UCSD-AML1 (cell line): ENCODE results near the gene DYRK1A.

Source experiments
- DNase-seq: peaks from one replicate; lab custom pipeline; 2025; ENCODE audit not compliant: unreplicated experiment; lab: John Stamatoyannopoulos, UW

The DYRK1A gene

DNA sequence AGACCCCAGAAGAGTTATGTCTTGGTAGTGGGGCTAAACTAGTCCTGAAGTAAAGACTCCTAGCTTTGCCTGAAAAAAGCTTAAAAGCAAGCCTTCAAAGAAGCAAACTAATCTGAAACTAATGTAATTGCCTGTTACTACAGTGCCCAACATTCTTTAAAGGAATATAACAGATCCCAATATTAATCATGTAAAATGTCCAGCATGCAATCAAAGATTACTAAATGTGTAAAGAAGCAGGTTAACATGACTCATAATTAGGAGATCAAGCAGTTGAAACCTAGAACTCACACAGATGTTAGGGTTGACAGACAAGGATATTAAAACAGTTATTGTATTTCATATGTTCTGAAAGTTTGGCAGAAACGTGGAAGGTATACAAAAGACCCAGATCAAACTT, 17.8 kb downstream of the DYRK1A start:
- DNase-seq, result no peak

DNA sequence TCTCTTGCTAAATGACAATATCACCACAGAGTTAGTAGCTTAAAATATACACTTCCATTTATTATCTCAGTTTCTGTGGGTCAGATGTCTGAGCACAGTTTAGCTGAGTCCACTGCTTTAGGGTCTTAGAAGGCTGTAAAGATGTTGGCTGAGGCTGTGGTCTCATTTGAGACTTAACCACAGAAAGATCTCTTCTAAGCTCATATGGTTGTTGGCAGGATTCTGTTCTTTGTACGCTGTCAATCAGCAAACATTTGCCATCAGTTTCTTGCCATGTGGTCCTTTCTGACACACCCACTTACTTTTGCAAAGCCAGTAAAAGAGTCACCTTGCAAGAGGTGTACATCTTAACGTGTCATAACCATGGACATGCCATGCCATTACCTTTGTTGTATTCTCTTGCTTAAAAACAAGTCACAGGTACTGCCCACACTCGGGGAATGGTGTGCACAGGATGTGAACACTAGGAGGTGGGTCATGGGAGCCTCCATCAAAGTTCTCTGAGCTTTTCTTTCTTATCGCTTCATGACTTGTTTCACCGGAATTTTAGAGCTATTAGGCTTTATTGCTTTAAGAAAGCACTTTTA, 18.7 kb downstream of the DYRK1A start:
- DNase-seq, result no peak

DNA sequence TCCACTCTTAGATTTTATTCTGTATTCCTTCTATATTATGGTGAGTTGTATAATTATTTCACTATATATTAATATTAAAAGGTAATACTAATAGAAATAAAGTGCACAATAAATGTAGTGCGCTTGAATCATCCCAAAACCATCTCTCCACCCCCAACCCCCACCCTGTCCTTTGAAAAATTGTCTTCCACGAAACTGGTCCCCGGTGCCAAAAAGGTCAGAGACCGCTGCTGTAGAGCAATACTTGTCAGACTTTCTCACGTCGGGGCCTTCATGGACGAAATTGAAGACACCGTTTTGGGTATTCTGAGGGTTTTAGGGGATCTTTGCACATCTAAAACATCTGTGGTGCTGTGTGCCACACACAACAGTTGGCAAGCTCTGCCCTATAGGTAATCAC, 19.6 kb downstream of the DYRK1A start:
- no peak for DNase-seq

DNA sequence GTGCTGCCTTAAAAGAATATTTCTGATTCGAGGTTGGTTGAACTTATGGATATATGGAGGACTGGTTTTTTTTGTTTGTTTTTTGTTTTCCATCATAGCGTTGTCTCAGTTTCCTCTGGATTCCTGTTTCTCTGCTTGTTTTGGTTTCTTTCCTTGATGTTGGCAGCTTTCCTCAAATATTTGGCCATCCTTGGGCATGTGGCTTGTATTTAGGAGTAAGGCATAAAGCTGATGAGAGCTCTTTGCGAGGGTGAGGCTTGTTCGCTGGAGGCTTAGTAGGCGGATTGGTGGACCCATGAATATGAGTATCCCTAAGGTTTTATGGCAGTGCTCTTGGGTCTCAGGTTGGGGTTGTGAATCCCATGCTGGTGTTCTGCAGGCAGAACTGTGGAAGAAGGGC, 22.9 kb downstream of the DYRK1A start:
- DNase-seq, result no peak

DNA sequence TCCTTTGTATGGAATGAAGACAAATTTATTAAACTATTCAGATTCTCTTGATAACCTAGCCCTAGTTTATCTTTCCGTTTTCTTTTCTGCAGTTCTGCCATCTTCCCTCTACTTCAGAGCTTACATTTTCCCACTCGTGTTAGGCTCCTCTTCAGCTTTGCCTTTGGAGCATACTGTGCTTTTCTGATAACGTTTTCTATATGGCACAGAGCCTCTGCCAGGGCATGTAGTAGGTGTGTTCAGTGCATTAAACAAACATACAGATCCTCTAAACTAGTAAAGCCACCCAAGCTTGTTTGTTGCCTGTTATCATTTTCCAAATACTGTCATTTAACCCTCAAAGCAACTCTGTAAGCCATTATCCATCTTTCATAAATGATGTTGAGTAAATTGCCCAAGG, 25.1 kb downstream of the DYRK1A start:
- DNase-seq, result no peak

DNA sequence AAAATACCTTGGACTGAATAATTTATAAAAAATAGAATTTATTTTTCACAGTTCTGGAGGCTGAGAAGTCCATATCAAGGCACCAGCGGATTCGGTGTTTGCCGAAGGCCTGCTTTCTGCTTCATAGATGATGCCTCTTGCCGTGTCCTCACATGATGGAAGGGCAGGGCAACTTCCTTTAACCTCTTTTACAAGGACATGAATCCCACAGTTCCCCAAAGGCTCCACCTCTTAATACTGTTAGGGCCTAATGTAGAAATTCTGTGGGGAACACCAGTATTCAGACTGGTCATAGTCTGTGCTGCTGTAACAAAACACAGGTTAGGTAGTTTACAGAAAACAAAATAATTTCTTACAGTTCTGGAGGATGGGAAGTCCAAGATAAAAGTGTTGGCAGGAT, 25.9 kb downstream of the DYRK1A start:
- no peak for DNase-seq

DNA sequence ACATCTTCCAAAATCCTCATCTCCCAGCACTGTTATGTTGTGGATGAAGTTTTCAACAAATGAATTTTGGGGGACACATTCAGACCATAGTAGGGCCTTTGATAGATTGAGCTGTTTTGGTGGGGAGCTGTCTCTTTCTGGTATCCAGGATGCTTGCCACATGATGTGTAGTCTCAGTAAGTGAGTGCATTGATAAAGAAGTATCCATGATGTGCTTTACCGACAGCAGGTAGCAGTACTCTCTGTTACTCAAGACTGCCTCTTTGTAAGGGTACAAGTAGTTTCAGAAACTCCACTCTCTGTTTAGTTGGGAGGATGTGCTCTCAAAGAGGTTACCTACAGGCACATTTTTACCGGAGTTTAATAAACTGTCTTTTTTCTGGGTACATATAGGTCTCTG, 26.5 kb downstream of the DYRK1A start:
- DNase-seq, result no peak

DNA sequence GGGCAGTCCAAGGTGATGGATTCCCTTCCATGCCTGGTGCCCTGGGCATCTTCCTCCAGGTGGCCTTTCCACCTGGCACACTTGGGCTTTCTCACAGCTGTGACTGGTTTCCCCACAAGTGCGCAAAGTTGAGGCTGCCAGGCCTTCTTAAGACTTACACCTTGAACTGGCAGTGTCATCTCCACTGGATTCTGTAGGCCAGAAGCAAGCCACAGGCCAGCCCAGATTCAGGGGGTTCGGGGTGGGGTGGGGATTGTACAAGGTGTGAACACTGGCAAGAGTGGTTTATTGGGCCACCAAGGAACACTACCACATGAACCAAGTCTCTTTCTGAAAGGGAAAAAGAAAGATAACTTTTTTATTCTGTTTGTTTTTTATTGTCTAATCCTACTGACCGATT, 27.2 kb downstream of the DYRK1A start:
- DNase-seq, result no peak

DNA sequence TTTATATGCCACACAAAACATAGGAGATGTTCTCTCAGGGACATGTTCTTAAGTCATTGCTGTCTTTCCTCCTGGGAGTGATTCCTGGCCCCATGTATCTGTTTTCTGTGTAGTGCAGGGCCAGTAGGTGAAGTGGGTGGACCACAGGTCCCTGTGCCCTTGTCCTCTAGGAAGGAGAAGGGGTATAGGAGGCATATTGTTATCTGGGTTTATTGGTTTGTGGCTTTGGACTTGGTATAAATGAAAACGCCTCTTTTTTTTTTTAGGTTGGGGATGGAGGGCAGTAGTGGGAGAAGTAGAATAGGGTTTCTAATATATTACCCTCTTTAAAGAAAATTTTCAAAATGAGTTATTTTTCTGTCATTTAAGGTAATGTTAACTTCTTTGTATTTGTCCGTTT, 29.4 kb downstream of the DYRK1A start:
- DNase-seq, result no peak

DNA sequence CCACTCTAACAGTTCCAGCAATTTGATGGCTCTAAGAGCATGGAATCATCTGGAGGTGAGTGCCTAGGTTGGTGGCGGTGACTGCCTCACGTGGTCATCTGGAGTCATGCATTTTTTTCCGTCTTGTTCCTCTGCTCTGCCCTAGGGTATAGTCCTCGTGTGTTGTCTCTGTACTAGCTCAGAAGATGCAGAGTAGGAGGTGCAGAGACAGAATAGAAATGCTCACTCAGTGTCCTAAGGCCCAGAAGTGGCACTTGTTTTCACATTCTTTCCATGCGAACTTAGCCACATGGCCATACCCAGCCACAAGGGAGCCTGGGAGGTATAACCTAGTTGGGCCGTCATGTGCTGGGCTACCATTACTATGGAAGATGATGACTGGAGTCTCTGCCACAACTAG, 30.3 kb downstream of the DYRK1A start:
- DNase-seq, result no peak

DNA sequence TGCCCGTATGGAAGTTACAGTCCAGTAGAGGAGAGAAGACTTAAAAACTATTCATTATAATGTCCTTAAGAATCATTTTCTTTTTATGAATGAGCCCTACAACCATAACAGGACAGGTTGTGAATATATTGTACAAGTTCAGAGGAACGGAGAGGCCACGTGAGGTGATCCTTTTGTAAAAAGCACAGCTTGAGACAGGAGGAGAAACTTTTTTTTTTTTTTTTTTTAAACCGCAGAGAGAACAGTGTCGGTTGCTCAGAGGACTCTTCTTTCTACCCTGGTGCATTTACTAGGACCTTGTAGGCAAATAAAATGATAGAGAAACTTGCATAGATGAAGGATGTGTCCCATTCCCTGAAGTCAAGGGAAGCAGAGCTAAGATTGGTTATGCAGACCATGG, 32.1 kb downstream of the DYRK1A start:
- DNase-seq, result no peak

DNA sequence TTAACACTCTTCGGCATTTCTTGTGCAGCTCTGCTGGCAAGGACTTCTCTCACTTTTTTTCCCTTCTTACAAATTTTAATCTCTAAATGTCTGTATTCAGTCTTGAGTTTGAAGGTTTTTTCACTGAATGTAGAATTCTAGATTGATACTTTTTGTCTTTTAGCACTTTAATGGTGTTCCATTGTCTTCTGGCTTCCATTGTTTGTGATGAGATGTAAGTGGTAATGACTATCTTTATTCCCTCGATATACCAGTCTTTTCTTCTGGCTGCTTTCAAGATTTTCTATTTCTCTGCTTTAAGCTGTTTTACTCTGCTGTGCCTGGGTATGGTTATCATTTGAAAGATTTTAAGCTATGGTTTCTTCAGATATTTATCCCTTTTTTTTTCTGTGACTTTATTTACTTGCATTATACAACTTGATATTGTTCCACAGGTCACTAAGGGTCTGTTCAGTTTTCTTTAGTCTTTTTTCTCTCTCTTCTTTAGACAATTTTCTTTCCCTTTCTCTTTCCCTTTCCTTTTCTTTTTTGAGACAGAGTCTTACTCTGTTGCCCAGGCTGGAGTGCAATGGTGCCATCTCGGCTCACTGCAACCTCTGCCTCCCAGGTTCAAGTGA, 35.8 kb downstream of the DYRK1A start:
- DNase-seq, result no peak

DNA sequence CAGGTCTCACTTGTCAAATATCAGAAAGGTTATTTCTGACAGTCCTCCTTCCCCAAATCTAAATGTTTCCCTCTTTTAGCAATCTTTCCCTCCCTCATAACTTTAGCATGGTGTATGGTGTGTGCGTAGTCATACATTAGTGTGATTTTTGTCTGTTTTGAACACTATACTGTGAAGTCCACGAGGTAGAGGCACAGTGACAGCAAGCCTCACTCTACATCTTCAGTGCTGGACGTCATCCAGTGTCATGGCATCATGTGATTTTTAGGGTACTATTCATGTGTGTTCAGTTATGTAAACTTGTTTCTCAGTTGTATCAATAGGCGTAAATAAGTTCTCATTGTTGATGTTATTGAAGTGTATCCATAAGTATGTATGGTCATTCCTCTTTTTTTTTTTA, 39.1 kb downstream of the DYRK1A start:
- no peak for DNase-seq

DNA sequence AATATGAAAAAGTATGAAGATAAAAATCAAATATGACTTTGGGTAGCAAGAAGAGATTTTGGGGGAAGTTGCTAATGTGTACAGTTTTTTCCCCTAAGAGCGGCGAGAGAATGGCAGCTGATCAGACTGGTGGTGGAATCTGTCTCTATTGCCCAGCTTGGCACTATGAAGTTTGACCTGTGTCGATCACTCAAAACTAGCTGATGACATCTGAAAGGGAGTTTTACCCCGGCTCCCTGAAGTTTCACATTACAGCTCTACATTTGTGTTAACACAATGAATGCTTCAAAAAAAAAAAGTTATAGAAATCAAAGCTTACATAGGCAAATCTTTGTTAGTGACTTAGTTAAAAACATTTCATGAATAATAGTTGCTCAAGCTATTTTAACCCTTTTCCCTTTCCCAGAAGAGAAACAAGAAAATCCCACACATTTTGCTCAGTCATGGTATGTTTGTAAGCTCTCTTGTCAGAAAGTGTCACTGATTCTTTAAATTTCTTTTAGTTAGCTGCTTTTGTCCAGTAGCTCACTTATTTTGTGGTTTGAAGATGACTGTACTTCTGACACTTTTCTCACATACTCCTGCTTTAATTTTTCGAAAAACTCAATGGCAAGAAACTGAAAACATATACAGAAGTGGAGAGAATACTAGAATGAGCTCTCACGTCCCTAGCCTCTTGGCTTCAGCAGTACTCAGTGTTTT, 41.3 kb downstream of the DYRK1A start:
- DNase-seq, result no peak

DNA sequence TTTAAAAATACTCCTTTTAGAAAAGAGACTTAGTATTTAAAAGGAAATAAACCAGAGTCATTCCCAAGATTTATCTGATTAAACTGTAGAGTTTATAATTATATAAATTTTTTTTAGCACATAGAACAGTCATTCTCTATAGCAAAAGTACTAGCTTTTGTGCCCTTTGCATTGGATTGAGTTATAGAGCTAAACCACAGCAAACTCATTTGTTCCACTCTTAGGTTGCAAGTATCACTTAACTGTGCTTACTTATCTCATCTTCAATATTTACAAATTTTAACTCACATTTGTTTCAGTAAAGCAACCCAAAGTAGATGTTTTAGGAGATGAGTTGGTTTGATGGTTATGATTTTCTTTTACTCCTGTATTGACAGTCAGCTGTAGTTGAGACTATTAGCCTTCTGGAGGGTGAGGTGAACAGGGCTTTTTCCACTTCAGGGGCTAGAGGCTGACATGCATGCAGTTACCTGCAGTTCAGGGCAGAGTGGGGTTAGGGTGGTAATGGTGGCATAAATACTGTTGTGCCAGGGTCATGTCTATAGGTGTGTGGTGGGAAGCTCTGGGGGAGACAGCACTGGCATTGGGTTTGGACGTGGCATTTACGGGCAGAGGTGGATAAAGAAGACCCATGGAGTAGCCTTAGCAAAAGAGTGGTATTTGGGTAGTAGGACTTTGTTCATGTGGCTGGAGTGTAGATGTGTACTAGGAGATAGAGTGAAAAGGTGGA, 42.1 kb downstream of the DYRK1A start:
- no peak for DNase-seq

DNA sequence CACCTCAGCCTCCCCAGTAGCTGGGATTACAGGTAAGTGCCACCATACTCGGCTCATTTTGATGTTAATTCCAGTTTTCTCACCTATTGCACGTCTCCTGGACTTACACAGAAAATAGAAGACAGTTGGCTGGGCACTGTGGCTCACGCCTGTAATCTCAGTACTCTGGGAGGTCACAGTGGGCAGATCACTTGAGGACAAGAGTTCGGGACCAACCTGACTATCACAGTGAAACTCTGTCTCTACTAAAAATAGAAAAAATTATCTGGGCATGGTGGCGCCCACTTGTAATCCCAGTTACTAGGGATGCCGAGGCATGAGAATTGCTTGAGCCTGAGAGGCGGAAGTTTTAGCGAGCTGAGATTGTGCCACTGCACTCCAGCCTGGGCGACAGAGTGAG, 44.1 kb downstream of the DYRK1A start:
- DNase-seq, result no peak

DNA sequence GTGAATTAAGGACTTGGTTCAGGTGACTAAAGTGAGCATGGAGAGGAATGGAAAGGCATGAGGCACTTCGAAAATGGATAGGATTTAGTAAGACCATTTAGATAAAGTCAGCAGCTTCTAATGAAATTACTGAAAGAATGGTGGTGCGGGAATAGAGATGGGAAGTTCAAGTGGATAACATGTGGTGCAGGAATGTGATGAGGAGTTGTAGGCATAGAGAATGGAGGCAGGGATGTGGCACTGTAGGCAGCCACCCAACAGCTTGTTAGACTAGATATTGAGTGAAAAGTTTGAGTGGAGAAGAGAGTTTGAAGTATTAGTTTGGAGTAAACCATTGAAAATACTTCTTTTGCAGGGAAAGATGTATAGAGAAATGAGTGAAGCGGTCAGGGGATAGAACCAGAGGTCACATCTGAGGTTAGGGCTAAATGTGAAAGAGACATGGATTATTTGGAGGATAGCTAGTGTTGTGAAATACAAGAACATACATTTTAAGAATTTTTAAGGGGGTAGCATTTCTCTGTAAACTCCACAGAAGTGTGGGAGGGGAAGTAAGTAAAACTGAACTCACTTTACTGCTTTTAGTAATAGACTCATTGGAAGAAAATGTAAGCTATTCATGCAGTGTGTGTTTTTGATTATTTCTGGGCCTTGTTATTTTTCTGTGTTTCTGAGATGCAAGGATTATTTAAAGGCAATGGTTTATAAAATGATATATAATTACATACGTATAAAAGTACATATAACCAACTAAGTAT, 46.2 kb downstream of the DYRK1A start:
- DNase-seq, result no peak

DNA sequence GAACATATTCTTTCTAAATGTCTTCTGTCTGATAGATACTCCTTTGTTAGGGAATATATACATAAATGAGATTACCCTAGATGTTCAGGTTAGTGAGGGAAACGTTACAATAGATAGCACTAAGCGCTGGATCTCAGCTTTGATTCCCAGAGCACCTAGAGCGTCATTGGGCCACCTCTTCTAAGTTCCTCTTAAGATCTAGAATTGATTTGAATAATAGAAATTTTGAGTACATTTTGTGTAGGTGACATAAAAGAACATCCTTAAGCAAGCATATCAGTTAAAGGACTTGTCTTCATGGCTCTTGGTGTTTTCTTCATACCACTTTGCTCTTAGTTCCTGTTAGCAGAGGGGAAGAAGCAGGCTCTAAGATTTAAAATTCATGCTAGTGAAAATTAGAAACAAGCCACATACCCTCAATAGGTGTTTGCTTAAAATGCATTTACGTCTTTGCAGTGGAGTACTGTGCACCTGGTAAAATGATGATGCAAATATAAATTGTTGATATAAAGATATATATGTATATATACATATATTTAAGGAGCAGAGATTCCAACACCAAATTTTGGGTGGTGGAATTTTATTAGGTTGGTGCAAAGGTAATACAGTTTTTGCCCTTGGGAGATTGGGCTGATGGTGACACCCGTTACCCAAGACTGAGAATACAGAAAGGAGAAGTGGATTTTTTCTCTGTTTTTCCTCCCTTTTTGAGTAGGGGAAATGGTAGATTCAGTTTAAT, 47.1 kb downstream of the DYRK1A start:
- no peak for DNase-seq

DNA sequence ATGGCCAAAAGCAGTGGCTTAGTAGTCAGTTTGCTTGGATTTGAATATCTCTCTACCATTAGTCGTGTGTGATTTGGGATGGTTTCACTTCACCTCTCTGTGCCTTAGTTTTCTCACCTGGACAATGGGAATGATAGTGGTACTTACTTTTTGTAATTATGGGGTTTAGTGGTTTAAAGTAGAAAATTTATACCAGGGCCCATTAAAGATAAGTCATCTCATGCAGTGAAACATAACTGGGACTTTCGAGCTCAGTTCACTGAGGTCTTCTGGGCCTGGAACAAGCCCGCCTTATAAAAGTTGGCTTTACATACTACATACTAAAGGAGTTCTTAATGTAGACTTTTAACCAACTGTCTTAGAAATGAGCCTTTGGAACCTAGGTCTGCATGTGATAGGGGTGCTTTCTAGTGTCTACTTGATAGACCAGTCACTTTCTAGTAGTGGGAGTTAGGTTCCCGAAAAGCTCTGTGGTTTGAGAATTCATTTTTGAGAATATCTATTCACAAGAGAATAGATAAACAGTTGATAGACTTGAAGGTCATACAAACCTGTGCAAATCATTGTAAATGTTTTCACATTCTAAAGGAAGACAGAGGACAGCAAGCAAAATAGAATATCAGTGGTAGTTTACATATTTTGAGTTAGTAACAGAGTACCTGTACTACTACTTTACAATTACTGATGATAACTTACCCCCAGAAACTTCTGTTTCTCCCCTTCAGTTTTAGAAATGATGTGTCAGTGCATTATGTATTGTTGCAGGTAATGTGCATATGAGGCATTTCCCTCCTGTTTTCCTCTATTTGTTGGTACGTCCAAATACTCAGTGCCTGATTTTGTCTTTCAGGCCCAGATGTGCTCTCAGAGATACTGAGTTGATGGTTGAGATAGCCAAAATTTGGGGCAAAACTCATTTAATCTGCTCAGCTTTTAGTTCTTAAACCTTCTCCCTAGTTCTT, 48.0 kb downstream of the DYRK1A start:
- no peak for DNase-seq

DNA sequence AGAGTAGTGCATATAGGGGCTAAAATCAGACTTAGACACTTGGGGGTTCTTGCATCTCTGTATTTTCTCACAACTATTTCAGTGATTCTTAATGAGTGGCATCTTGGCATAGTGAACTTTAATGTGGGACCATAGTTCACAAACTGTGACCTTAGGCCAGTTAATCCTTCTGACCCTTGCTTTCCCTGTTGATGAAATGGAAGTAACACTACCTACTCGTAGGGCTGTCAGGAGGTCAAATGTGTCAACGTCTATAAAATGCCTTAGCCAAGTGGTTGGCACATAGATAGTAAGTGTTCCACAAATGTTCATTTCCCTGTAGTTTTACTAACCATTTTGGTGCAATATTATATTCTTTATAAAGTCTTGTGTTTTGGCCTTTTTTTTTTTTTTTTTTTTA, 49.4 kb downstream of the DYRK1A start:
- no peak for DNase-seq
